Measurements from ENCODE around the gene ASTN1. TPM values are rescaled to one million over a fixed set of nuclear protein-coding genes. Genes with fewer than 3 reads are reported as not detected.

The ASTN1 gene
- total and polyA plus RNA-seq, 11 donors, result 0.15 to 3.6 (median 0.44) TPM

- Histone ChIP-seq H3K4me3 (no peak overlapping the region), H3K36me3 (no peaks in the 10 kb centered on the region), H3K27ac (no peak overlapping the region), H3K27me3 (peaks cover 0 to 54% (median 24%) of the 10 kb centered on the region in 9 donors), H3K9me3 (peaks cover 0 to 4% (median 0%) of the 10 kb centered on the region in 12 donors), H3K4me1 (peaks cover 0 to 10% (median 0%) of the 10 kb centered on the region in 12 donors)
- TF ChIP-seq CTCF (IDR thresholded peaks at IDR 0.05) (no peak), POLR2A (IDR thresholded peaks at IDR 0.05) (no peak)
- intact Hi-C loops (cut with DNase I), result loop anchor here in 1 of 10 donors (5.0 kb wide), 1 partner anchor 266 kb away; no protein-coding TSS in a partner anchor
- no peak for ATAC-seq
- WGBS, 4 donors, result 80 to 86% (median 81%) methylated on average over 3 of the region's 3 CpGs
- no peak for DNase-seq
These were observed 8.4 kb upstream of the ASTN1 start for GRCh38 chr1:177172866-177173265.

GRCh38 chr1:177172272-177172671 is 7.8 kb upstream of the ASTN1 start:
- Histone ChIP-seq H3K9me3 (peaks cover 0 to 4% (median 0%) of the 10 kb centered on the region in 12 donors), H3K4me3 (no peak overlapping the region), H3K27me3 (peaks cover 0 to 60% (median 29%) of the 10 kb centered on the region in 9 donors), H3K36me3 (no peaks in the 10 kb centered on the region), H3K4me1 (peaks cover 0 to 10% (median 0%) of the 10 kb centered on the region in 12 donors), H3K27ac (no peak overlapping the region)
- TF ChIP-seq POLR2A (IDR thresholded peaks at IDR 0.05) (no peak), CTCF (IDR thresholded peaks at IDR 0.05) (no peak)
- ATAC-seq (no peak), DNase-seq (no peak)
- 63 to 79% (median 65%) methylated on average over 3 of the region's 3 CpGs for WGBS, 4 donors
- intact Hi-C loops (cut with DNase I), result loop anchor here in 1 of 10 donors (5.0 kb wide), 1 partner anchor 265 kb away; no protein-coding TSS in a partner anchor

- WGBS, 4 donors, result 14 to 21% (median 19%) methylated on average over 8 of the region's 8 CpGs
- Histone ChIP-seq H3K4me3 (peak overlapping the region in 11 of 12 donors; percentile 17 to 58 (median 50)), H3K27ac (no peak overlapping the region), H3K36me3 (no peaks in the 10 kb centered on the region), H3K4me1 (peaks cover 0 to 10% (median 0%) of the 10 kb centered on the region in 12 donors), H3K9me3 (peaks cover 0 to 1% (median 0%) of the 10 kb centered on the region in 12 donors), H3K27me3 (peaks cover 0 to 63% (median 35%) of the 10 kb centered on the region in 9 donors)
- DNase-seq, result no peak
- intact Hi-C loops (cut with DNase I), result loop anchor here in 1 of 10 donors (5.0 kb wide), 1 partner anchor 264 kb away; no protein-coding TSS in a partner anchor
- no peak for TF ChIP-seq POLR2A (IDR thresholded peaks at IDR 0.05)
- TF ChIP-seq CTCF (IDR thresholded peaks at IDR 0.05), result no peak
- ATAC-seq, result no peak
These were observed 7.1 kb upstream of the ASTN1 start for GRCh38 chr1:177171536-177172123.

- intact Hi-C loops (cut with DNase I), result loop anchor here in 1 of 10 donors (5.0 kb wide), 1 partner anchor 264 kb away; no protein-coding TSS in a partner anchor
- 1 to 3% (median 1%) methylated on average over 31 to 49 of the region's 49 CpGs for WGBS, 4 donors
- Histone ChIP-seq H3K9me3 (no peaks in the 10 kb centered on the region), H3K4me3 (peak within 1 kb of the TSS; percentile 16 to 58 (median 48)), H3K4me1 (peaks cover 0 to 10% (median 0%) of the 10 kb centered on the region in 12 donors), H3K36me3 (no peaks in the 10 kb centered on the region), H3K27me3 (peaks cover 0 to 70% (median 38%) of the 10 kb centered on the region in 9 donors), H3K27ac (no peak within 1 kb of the TSS)
- TF ChIP-seq CTCF (IDR thresholded peaks at IDR 0.05) (no peak), POLR2A (IDR thresholded peaks at IDR 0.05) (no peak)
- ATAC-seq (peak; percentile 78 to 98 (median 92)), DNase-seq (peak; percentile 30 to 68 (median 56))
These were observed 6.4 kb upstream of the ASTN1 start, which contains the start of gene BRINP2 for GRCh38 chr1:177170756-177171535. Gene BRINP2, plus strand, starts transcription at chr1:177170958. Its CDS starts 58,919 bp downstream, at chr1:177229877.

All from heart left ventricle (tissue), 16 donors.